ENCODE results near the gene TMEM259. TPM values are rescaled to one million over a fixed set of nuclear protein-coding genes. Genes with fewer than 3 reads are reported as not detected.

TMEM259 gene
- total and polyA plus RNA-seq, 9 of the 15 experiments (the other 6 are each of a cell fraction or from before 2014, with no cell fraction given), result 0.52 to 231 (median 63.6) TPM

DNA sequence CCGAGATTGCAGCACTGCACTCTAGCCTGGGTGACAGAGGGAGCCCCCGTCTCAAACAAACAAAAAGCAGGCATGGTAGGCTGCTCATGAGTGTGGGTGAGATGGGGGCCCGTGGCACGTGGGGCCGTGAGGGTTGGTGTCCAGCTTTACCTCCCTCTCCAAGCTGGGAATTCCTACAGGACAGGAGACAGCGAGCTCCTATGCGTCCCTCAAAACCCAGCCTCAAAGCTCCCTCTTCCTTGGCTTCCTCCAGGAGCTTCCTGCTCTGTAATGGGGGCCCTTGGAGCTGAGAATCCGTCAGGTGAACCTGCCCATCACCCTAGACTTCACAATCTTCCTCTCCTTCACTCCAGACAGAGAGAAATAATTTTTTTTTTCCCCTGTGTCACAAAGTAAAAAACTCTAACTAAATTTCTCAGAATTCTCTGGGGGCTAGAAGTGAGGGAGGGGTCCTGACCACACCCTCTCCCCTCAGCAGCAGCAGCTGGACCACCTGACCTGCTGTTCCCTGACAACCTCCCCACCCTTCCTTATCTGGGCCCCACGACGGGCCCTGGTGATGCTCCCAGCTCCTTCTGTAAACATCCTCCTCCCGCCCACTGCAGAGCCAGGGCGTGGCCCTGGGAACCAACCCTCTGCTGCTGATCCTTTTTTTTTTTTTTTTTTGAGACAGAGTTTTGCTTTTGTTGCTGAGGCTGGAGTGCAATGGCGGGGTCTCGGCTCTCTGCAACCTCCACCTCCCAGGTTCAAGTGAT lies 58.9 kb downstream of the TMEM259 start (continued):
- TF ChIP-seq, protein P1, sequence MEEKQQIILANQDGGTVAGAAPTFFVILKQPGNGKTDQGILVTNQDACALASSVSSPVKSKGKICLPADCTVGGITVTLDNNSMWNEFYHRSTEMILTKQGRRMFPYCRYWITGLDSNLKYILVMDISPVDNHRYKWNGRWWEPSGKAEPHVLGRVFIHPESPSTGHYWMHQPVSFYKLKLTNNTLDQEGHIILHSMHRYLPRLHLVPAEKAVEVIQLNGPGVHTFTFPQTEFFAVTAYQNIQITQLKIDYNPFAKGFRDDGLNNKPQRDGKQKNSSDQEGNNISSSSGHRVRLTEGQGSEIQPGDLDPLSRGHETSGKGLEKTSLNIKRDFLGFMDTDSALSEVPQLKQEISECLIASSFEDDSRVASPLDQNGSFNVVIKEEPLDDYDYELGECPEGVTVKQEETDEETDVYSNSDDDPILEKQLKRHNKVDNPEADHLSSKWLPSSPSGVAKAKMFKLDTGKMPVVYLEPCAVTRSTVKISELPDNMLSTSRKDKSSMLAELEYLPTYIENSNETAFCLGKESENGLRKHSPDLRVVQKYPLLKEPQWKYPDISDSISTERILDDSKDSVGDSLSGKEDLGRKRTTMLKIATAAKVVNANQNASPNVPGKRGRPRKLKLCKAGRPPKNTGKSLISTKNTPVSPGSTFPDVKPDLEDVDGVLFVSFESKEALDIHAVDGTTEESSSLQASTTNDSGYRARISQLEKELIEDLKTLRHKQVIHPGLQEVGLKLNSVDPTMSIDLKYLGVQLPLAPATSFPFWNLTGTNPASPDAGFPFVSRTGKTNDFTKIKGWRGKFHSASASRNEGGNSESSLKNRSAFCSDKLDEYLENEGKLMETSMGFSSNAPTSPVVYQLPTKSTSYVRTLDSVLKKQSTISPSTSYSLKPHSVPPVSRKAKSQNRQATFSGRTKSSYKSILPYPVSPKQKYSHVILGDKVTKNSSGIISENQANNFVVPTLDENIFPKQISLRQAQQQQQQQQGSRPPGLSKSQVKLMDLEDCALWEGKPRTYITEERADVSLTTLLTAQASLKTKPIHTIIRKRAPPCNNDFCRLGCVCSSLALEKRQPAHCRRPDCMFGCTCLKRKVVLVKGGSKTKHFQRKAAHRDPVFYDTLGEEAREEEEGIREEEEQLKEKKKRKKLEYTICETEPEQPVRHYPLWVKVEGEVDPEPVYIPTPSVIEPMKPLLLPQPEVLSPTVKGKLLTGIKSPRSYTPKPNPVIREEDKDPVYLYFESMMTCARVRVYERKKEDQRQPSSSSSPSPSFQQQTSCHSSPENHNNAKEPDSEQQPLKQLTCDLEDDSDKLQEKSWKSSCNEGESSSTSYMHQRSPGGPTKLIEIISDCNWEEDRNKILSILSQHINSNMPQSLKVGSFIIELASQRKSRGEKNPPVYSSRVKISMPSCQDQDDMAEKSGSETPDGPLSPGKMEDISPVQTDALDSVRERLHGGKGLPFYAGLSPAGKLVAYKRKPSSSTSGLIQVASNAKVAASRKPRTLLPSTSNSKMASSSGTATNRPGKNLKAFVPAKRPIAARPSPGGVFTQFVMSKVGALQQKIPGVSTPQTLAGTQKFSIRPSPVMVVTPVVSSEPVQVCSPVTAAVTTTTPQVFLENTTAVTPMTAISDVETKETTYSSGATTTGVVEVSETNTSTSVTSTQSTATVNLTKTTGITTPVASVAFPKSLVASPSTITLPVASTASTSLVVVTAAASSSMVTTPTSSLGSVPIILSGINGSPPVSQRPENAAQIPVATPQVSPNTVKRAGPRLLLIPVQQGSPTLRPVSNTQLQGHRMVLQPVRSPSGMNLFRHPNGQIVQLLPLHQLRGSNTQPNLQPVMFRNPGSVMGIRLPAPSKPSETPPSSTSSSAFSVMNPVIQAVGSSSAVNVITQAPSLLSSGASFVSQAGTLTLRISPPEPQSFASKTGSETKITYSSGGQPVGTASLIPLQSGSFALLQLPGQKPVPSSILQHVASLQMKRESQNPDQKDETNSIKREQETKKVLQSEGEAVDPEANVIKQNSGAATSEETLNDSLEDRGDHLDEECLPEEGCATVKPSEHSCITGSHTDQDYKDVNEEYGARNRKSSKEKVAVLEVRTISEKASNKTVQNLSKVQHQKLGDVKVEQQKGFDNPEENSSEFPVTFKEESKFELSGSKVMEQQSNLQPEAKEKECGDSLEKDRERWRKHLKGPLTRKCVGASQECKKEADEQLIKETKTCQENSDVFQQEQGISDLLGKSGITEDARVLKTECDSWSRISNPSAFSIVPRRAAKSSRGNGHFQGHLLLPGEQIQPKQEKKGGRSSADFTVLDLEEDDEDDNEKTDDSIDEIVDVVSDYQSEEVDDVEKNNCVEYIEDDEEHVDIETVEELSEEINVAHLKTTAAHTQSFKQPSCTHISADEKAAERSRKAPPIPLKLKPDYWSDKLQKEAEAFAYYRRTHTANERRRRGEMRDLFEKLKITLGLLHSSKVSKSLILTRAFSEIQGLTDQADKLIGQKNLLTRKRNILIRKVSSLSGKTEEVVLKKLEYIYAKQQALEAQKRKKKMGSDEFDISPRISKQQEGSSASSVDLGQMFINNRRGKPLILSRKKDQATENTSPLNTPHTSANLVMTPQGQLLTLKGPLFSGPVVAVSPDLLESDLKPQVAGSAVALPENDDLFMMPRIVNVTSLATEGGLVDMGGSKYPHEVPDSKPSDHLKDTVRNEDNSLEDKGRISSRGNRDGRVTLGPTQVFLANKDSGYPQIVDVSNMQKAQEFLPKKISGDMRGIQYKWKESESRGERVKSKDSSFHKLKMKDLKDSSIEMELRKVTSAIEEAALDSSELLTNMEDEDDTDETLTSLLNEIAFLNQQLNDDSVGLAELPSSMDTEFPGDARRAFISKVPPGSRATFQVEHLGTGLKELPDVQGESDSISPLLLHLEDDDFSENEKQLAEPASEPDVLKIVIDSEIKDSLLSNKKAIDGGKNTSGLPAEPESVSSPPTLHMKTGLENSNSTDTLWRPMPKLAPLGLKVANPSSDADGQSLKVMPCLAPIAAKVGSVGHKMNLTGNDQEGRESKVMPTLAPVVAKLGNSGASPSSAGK (IDR thresholded peaks at IDR 0.05), result no peak
- TF ChIP-seq ZNF75A (CRISPR knock-in tag; IDR thresholded peaks at IDR 0.05), result no peak
- no peak for TF ChIP-seq ZNF609 (CRISPR knock-in tag; IDR thresholded peaks at IDR 0.05; ENCODE audit: borderline replicate concordance)
- no peak for TF ChIP-seq ZNF764 (CRISPR knock-in tag; IDR thresholded peaks at IDR 0.05; ENCODE audit: low read depth)
- TF ChIP-seq JUN (IDR thresholded peaks at IDR 0.05; ENCODE audit: borderline replicate concordance, low read depth, low read length), result no peak
- no peak for TF ChIP-seq JUN (CRISPR knock-in tag; IDR thresholded peaks at IDR 0.05; ENCODE audit: borderline replicate concordance)
- TF ChIP-seq SMAD4 (CRISPR knock-in tag; conservative IDR thresholded peaks at IDR 0.05), result peak; percentile 63
- TF ChIP-seq FOSL1 (tag; conservative IDR thresholded peaks at IDR 0.05), result no peak
